Thymus (tissue), 14 donors: Measurements from ENCODE around the gene AKR1E2. TPM values are rescaled to one million over a fixed set of nuclear protein-coding genes. Genes with fewer than 3 reads are reported as not detected.

ENCODE experiments used
- DNase-seq, 9 donors: peaks; one replicate each; pipeline ENCODE4 v3.0.0-alpha.2; 2013; ENCODE audit warnings: low spot score in 9 of 9, low read depth in 6 of 9, missing footprints in 1 of 9
- H3K27ac ChIP-seq, 2 donors: one replicate each; pipeline ENCODE4 v1.5.1; 2013; ENCODE audit warnings: control low read depth in 1 of 2, low read depth in 1 of 2, low read length in 1 of 2, mild to moderate bottlenecking in 1 of 2, moderate library complexity in 1 of 2
- H3K27me3 ChIP-seq, 2 donors: one replicate each; pipeline ENCODE4 v1.5.1; 2013; ENCODE audit warnings: low read length in 1 of 2; ENCODE audit not compliant: control insufficient read depth in 2 of 2, insufficient read depth in 1 of 2
- H3K36me3 ChIP-seq, 2 donors: one replicate each; pipeline ENCODE4 v1.5.1; 2013; ENCODE audit warnings: low read length in 1 of 2, mild to moderate bottlenecking in 1 of 2, moderate library complexity in 1 of 2; ENCODE audit not compliant: control insufficient read depth in 2 of 2, insufficient read depth in 2 of 2
- H3K4me1 ChIP-seq, 2 donors: one replicate each; pipeline ENCODE4 v1.5.1; 2013; ENCODE audit warnings: low read length in 2 of 2; ENCODE audit not compliant: control insufficient read depth in 2 of 2, insufficient read depth in 2 of 2
- H3K4me3 ChIP-seq, 2 donors: one replicate each; pipeline ENCODE4 v1.5.1; 2013; ENCODE audit warnings: low read length in 2 of 2, control low read depth in 1 of 2, mild to moderate bottlenecking in 1 of 2
- H3K9me3 ChIP-seq, 2 donors: one replicate each; pipeline ENCODE4 v1.5.1; 2013; ENCODE audit warnings: low read length in 1 of 2, mild to moderate bottlenecking in 1 of 2; ENCODE audit not compliant: control insufficient read depth in 2 of 2, insufficient read depth in 1 of 2
- WGBS: extraction: QIAGEN DNeasy Blood & Tissue Kit; methylation state at CpG from one replicate; pipeline ENCODE4 v1.1.7; 2013; 5-methylcytosine and 5-hydroxymethylcytosine counted together
- long read RNA-seq, 10 donors: transcript quantifications; one replicate each; lab custom pipeline, GENCODE V29; 2026
- polyA plus RNA-seq: library from polyadenylated mRNA; stranded (reverse); fragments of 200-250 nt; gene quantifications from one replicate; pipeline ENCODE4 v1.2.3, GENCODE V29; 2013
- total RNA-seq: library from RNA; stranded (reverse); fragments of 120-200 nt; gene quantifications from one replicate; pipeline ENCODE4 v1.2.4, GENCODE V29; 2013
- donor health status: healthy.

Gene AKR1E2
- total RNA-seq = 3.4 TPM
- 1.4 TPM for polyA plus RNA-seq
- long read RNA-seq, donor 1 = 0 reads
- long read RNA-seq, donor 2 = 0 reads
- long read RNA-seq, donor 3 = 0 reads
- long read RNA-seq, donor 4 = 0 reads
- long read RNA-seq, donor 5 = 0 reads
- long read RNA-seq, donor 6 = 0 reads
- long read RNA-seq, donor 7 = 0 reads
- long read RNA-seq, donor 8 = 0 reads
- long read RNA-seq, donor 9 = 0 reads
- long read RNA-seq, donor 10 = 0 reads

GRCh38 chr10:4825868-4826791, at the start of gene AKR1E2:
TSS of gene AKR1E2 (plus strand) at chr10:4826207. CDS start at chr10:4826325, 118 bp downstream.
- DNase-seq = peak in 8 of 9 donors; percentile 25 to 73 (median 48)
- WGBS = 14% methylated on average over 87 of the region's 87 CpGs

GRCh38 chr10:4776234-4776638, 49.8 kb upstream of the AKR1E2 start:
- whole genome bisulfite sequencing = 94% methylated on average over 2 of the region's 2 CpGs
- H3K9me3 ChIP-seq = no peaks in the 10 kb centered on the region
- H3K27ac ChIP-seq = no peak overlapping the region
- no peaks in the 10 kb centered on the region for H3K36me3 ChIP-seq
- no peaks in the 10 kb centered on the region for H3K4me1 ChIP-seq
- no peak overlapping the region for H3K4me3 ChIP-seq
- DNase-seq = no peak
- H3K27me3 ChIP-seq = no peaks in the 10 kb centered on the region

More at GRCh38 chr10:4825868-4826791, at the start of gene AKR1E2:
- Histone ChIP-seq H3K27me3 (peaks cover 2 to 20% of the 10 kb centered on the region in 2 donors), H3K4me3 (peak within 1 kb of the TSS; percentile 40 to 55), H3K27ac (no peak within 1 kb of the TSS), H3K36me3 (no peaks in the 10 kb centered on the region), H3K4me1 (peaks cover 0 to 11% of the 10 kb centered on the region in 2 donors), H3K9me3 (peaks cover 3 to 10% of the 10 kb centered on the region in 2 donors)

- Histone ChIP-seq H3K4me3 (no peak overlapping the region), H3K27ac (no peak overlapping the region), H3K36me3 (no peaks in the 10 kb centered on the region), H3K27me3 (no peaks in the 10 kb centered on the region), H3K9me3 (no peaks in the 10 kb centered on the region), H3K4me1 (no peaks in the 10 kb centered on the region)
- DNase-seq = no peak
Measured at GRCh38 chr10:4778761-4779160, 47.2 kb upstream of the AKR1E2 start.

GRCh38 chr10:4780091-4780490, 45.9 kb upstream of the AKR1E2 start:
- no peak for DNase-seq
- Histone ChIP-seq H3K9me3 (no peaks in the 10 kb centered on the region), H3K4me3 (no peak overlapping the region), H3K27me3 (no peaks in the 10 kb centered on the region), H3K27ac (no peak overlapping the region), H3K36me3 (no peaks in the 10 kb centered on the region), H3K4me1 (no peaks in the 10 kb centered on the region)
- WGBS = 94% methylated on average over 2 of the region's 2 CpGs

GRCh38 chr10:4780782-4781181, 45.2 kb upstream of the AKR1E2 start:
- H3K27me3 ChIP-seq = no peaks in the 10 kb centered on the region
- no peak overlapping the region for H3K27ac ChIP-seq
- no peak for DNase-seq
- H3K36me3 ChIP-seq = no peaks in the 10 kb centered on the region
- H3K4me3 ChIP-seq = no peak overlapping the region
- H3K9me3 ChIP-seq = no peaks in the 10 kb centered on the region
- no peaks in the 10 kb centered on the region for H3K4me1 ChIP-seq
- 94% methylated on average over 6 of the region's 6 CpGs for WGBS

GRCh38 chr10:4781955-4782354, 44.1 kb upstream of the AKR1E2 start:
- WGBS = 64% methylated on average over 3 of the region's 3 CpGs

GRCh38 chr10:4784667-4785333, 41.2 kb upstream of the AKR1E2 start:
- Histone ChIP-seq H3K36me3 (no peaks in the 10 kb centered on the region), H3K4me3 (no peak overlapping the region), H3K9me3 (no peaks in the 10 kb centered on the region), H3K4me1 (no peaks in the 10 kb centered on the region), H3K27me3 (no peaks in the 10 kb centered on the region), H3K27ac (no peak overlapping the region)
- no peak for DNase-seq
- WGBS = 63% methylated on average over 8 of the region's 8 CpGs

More at GRCh38 chr10:4781955-4782354, 44.1 kb upstream of the AKR1E2 start:
- Histone ChIP-seq H3K9me3 (no peaks in the 10 kb centered on the region), H3K27me3 (no peaks in the 10 kb centered on the region), H3K4me3 (no peak overlapping the region), H3K27ac (no peak overlapping the region), H3K4me1 (no peaks in the 10 kb centered on the region), H3K36me3 (no peaks in the 10 kb centered on the region)
- peak in 1 of 9 donors; percentile 18 for DNase-seq

GRCh38 chr10:4786043-4786839, 39.8 kb upstream of the AKR1E2 start:
- 73% methylated on average over 12 of the region's 12 CpGs for WGBS
- Histone ChIP-seq H3K9me3 (no peaks in the 10 kb centered on the region), H3K27ac (no peak overlapping the region), H3K4me3 (no peak overlapping the region), H3K36me3 (no peaks in the 10 kb centered on the region), H3K27me3 (no peaks in the 10 kb centered on the region), H3K4me1 (no peaks in the 10 kb centered on the region)
- DNase-seq = no peak
